Measurements from ENCODE around the gene INO80B.
"Not testable (repeated sequence)": the region's sequence is repeated elsewhere in the genome, so short reads cannot be mapped to it uniquely, and the experiment has no call there.

Gene INO80B

DNA sequence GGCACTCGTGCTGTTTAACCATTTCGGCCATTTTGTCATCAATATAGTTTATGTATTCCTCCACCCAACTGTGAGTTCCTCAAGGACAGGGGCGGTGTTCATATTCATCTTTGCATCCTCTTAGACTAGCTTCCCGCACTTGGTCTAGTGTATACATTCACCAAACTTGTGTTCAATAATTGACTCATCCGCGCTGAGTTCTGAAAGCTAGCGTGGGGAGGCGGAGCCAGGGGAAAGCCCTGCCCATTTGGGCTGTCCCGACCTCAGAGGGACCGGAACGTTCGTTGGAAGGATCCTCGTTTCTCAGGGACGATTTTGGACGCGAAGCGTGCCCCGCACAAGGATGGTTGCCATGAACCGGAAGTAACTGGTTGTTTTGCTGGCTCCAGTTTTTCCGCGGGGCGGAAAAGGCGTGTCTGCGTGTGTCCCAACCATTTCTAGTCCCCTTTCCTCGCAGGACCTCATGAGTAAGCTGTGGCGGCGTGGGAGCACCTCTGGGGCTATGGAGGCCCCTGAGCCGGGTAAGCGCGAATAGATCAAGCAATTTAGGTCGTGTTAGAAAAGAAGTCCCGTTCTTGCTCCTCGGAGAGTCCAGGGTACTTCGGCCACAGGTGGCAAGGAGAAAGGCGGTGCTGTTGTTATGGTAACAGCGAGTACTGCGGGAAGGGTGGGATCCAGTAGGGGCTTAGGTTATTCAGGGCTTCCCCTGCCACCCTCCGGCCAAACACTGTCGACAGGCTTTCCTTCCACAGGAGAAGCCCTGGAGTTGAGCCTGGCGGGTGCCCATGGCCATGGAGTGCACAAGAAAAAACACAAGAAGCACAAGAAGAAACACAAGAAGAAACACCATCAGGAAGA lies at the start of gene INO80B:
INO80B (plus strand) TSS at position 434 of the 858 bp plus-strand sequence; CDS start at position 464, 30 bp downstream.
- peak; percentile 99 for DNase-seq

DNA sequence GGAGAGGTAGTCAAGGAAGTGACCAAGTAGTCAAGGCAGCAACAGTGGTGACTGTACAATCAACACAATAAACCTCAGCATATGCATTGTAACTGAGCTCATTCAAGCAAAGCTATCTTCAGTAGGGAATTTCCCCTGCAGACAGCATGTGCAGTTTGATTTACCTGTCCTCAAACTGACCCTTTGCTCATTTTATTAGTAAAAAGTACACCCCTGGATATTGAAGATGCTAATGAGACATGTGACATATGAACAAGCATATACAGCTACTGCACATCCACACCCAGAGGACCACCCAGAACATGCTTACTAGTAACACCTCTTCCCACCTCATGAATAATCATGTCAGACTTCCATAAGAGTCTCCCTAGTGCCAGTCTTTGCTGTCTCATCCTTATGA lies 48.9 kb upstream of the INO80B start:
- DNase-seq, result no peak

DNA sequence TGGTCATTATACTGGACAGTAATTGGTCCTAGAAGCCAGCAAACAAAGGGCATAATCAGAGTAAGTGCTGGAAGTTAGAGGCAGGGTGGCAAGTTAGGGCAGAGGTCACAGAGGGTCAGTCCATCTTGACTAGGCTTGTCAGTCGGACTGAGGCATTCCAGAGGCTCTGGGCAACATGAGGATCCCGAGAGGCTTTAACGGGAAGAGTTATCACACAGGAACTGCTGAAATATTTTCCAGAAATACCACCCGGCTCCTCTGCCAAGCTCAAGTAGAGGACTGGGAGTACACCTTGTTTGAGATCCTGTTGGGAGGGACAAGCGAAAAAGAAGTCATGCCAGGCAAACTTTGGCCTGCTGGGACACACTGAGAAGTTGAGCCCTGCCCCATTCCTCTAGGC lies 47.2 kb upstream of the INO80B start:
- DNase-seq, result no peak

DNA sequence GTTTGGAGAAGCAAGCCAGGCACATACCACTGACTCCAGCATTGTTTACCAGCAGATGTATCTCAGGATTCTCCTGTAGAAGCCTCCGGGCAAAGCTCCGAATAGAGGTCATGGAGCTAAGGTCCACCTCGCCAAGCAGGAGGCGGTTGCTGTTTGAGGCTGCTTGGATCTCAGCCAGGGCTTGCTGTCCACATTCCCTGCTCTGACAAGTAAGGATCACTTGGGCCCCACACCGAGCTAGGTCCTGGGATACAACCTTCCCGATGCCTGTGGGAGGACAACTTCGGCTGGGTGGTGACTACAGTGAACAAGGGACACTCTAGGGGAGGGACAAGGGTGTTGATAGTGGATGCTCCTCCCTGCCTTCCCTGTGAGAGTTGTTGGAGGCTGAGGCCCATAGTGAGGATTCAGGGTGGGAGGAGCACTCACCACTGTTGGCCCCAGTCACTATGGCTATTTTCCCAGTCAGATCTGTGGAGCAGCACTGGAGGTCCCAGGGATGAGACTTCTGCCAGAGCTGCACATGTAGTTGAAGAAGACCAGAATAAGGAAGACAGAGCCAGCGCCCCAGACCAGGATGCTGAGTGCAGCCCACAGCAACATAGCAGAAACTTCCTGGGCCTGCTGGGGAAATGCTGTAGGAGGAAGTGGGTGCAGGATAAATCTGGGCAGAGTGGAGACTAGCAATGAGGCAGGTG lies 41.7 kb upstream of the INO80B start:
- DNase-seq, result no peak

DNA sequence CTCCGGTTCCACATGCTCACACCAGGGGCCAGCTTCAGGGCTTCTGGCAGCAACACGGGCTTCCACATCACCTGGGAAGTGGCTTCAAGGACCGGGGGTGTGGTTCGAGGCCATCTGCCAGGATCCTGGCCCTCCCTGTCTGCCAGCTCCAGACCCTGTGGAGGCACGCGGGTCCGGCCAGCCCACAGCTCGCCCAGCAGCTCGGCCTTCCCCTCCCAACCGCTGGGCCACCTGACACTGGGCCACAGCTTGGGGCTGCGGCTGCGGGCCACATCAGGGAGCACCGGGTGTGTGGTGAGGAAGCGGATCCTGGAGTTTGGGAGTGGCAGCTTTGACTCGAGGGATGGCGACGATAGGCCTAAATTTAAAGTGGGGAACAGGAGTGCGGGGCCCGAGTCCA lies 40.4 kb upstream of the INO80B start:
- DNase-seq, result no peak

DNA sequence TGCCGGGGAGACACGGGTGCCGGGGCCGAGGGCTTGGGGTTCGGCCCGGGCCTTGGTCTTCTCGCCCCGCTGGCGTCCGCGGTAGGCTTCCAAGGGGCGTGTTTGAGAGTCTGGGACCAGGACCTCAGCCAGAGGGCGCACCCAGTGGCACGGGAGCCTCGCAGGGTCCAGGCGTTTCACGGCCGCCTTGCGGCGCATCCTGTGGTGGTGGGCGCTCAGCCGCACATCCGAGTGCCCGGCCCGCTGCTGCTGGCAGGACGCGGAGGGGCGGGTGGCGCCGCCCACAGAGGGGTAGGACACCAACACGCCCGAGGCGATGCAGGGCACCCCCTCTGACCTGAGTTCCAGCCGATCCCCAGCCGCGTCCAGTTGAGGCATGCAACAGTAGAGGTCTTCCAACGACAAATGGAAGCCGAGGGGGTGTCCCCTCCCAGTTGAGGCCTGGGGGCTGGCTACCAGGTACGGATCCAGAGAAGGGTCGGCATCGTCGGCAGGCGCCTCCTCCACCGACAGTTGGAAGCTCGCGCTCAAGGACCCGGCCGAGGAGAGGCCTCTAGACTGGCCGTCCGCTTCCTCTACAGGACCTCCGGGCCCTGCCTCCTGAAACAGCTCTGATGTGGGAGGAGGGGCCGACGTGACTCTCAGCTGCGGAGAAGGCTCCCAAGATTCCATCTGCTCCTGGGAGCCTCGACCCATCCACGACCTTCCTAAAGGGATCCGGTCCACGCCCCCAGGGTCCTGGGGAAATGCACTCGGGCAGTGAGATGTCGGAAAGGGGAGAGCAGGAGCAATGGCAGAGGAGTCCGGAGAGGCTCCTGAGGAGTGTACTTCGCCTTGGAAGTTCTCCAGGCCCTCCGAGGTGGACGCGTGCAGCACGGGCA lies 39.8 kb upstream of the INO80B start:
- DNase-seq, result no peak

DNA sequence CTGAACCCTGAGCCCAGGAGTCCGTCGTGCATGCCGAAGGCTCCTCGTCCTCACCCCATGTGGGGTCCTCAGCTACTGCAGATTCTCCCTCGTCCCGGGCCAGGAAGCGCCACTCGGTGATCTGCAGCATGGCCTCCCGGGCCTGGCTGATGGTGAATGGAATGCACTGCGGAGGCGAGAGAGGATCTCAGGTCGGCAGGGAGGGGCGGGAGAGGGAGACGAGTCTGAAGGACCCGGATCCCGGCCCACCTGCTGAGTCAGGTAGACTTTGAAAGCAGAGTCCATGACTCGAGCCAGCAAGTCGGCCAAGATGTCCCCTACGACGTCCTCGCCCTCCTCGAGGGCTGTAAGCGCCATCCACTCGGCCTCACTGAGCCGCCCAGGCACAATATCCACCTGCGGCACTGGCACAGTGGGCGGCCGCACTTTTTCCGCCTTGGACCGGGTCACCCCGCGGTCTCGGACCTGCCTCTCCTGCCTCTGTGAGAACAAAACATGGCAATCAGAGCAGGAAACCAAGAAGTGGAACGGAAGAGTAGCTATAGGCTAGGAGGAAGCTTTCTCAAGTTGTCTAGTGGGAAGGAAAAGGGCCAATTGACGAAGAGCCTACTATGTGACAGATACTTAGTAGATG lies 39.0 kb upstream of the INO80B start:
- DNase-seq, result no peak

DNA sequence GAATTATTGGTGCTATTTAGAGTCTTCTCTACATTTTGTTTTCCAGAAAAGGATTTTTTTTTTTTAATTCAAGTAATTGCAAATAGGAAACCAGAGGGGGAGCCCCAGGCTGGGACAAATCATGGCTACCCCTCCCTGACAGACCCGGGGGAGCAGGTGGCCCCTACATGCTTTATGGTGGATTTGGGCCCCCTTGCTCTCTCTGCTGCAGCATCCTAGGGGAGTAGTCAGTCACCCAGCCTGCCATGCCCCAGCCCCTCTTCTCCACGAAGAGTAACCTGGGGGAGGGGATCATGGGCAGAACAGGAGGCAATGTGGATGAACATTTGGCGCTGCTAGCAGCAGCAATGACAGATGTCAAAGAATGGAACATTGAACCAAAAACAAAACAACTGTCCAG lies 38.1 kb upstream of the INO80B start:
- no peak for DNase-seq

DNA sequence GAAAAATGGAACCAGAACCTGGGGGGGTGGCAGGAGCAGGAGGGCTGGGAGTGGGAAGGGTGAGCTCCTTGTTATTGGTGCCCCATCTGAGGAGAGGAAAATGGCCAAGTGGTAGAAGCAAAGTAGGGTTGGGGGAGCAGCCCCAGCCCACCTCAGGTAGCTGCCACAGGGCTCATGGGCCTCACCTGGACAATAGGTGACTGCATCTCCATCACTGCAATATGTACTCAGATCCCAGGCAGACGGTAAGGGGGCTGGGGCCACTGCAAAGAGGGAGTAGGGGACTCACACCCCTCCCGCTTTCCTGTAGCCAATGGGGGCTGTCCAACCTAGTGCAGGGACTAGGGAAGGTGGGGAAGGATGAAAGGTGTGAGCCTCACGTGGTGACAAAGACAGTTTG lies 37.7 kb upstream of the INO80B start:
- no peak for DNase-seq

DNA sequence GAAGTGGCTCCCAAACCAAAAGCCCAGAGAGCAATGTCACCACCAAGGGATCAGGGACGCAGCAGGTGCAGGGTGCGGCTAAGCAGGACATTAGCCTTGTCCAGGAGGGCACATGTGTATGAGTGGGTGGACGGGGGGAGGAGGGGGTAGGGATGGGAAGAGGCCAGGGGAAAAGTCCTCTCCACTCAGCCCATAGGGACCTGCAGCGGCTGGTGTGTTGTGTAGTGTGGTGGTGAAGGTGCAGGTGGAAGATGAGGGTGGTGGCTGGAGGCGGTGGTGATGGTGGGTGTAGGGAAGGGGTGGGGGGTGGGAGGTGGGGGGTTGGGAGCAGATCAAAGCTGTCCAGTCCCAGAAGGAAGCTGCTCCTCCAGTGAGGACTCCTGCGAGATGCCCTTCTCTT lies 37.1 kb upstream of the INO80B start:
- no peak for DNase-seq

DNA sequence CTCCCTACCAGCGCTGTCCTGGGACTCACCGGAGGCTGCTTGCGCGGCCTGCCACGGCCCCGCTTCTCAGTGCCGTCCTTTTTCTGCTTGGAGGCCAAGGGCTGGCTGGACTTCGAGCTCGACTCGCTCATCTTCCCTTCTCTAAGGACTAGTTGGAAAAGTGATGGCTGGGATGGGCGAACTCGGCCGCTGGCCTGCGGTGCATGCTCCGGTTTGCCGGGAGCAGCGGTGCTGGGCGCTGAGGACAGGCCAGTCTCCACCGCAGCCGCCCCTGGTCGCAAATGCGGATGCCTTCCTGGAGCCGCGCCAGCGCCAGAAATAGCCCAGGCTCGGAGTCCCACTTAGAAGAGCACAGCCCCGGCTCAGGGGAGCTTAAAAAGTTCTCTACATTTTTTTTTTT lies 36.6 kb upstream of the INO80B start:
- DNase-seq, result no peak

DNA sequence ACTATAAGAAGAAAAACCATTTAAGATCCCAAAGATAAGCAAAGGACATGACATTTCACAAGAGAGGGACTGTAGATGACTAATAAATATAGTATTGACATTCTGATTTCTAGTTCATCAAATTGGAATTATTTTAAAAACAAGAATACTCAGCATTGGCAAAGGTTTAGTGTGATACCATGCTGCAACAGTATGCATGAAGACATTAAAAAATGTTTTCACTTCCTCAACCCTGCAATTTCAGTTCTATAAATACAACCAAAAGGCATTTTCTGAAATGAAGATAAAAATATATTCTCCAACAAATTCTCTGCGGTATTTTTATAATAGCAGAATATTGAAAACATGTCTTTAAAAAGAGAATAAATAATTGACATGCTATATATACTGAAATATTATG lies 35.5 kb upstream of the INO80B start:
- no peak for DNase-seq

DNA sequence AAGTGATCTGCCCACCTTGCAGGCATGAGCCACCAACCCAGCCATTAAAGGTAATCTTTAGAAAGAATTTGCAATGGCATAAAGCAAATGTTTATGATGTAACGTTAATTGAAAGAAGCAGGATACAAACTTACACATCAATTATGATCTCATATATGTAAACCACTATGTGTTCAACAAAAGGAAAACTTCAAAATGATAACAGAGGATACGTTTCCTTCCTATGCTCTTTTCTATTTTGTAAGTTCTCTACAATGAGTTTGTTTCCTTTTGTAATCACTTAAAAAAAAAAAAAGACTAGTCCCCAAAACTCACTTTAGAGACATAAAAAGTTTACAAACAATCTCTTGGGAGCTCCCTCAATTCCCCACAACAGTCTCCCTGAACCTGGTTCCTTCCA lies 34.9 kb upstream of the INO80B start:
- DNase-seq, result no peak

DNA sequence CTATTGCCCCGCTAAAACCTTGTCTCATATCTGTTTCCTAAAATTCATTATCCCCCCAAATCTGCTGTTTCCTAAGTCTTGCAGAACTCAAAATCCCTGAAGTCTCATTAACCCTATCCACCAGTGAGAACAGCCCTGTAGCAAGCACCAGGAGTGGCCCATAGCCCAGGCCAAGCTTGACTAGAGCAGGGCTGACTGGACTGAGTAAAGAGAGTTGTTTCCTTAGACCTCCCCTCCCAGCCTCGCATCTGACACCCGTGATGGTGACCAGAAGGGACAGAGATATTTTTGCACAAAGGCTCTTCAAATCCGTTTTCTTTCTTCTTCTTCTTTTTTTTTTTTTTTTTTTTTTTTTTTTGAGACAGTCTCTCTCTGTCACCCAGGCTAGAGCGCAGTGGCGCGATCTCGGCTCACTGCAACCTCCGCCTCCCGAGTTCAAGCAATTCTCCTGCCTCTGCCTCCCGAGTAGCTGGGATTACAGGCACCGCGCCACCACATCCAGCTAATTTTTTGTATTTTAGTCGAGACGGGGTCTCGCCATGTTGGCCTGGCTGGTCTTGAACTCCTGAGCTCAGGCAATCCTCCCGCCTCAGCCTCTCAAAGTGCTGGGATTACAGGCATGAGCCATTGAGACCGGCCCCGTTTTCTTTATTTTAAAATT lies 34.3 kb upstream of the INO80B start:
- DNase-seq, result not testable (repeated sequence)

DNA sequence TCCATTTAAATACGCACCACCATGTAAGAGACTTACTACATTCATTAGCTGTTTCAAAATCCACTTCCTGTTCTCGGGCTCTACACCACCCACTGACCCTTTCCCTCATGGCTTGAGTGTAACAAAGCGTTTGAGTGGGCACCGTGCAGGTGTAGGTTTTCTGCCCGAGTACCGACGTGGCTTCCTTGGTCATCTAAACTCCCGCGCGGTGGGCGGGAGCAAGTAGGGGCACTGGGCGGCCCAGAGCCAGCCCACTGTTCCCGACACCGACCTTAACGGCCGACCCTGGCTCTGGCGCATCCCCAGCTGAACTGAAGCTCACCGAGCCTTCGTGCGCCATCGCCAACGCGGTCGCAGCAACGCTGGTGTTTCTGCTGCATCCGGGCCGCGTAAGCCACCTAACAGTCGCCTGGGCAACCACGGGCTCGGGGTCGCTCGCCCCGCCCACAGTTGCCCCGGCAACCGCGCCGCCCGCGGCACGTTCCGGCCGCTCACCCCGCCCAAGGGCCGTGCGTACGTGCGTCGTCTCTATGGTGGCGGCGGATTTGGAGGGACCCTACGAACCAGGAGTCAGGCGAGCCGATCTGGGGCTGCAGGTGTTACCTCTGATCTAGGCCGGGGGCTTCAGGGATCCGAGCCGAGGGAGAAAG lies 33.5 kb upstream of the INO80B start, which contains the start of the genes C2orf81 and WDR54:
C2orf81 (minus strand) TSS at position 399 of the 650 bp plus-strand sequence; CDS start at position 340, 59 bp downstream.
WDR54 (plus strand) TSS at position 510 of the 650 bp plus-strand sequence. CDS start 424 bp downstream, outside the sequence.
- DNase-seq, result peak; percentile 95

DNA sequence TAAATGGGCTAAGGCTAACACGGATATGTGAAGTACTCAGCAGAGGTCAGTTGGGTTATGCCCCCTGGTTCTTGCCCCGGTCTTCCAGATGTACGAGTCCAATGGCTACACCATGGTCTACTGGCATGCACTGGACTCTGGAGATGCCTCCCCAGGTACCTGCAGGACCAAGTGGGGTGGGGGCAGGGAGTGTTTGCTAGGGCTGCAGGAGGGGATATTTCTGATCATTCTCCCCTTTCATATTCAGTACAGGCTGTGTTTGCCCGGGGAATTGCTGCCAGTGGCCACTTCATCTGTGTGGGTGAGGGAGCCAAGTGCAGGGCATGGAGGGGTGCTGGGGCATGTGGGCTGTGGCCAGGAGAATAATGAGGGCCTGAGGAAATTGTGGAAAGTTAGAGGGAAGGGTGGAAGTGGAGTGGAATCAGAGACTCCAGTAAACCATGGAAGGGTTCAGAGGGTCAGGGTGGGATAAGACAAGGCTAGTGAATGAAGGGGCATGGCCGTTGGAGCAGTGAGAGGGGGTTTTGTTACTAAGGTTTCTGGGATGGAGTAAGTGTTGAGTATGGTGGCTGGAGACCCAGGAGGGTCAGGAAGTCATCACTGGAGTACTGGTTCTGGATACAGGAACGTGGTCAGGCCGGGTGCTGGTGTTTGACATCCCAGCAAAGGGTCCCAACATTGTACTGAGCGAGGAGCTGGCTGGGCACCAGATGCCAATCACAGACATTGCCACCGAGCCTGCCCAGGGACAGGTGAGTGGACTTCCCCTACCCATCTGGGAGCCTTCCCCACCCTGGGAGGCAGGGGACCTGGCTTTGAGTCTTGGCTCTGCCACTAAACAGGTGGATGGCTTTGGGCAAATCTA lies 31.4 kb upstream of the INO80B start:
- DNase-seq, result no peak

DNA sequence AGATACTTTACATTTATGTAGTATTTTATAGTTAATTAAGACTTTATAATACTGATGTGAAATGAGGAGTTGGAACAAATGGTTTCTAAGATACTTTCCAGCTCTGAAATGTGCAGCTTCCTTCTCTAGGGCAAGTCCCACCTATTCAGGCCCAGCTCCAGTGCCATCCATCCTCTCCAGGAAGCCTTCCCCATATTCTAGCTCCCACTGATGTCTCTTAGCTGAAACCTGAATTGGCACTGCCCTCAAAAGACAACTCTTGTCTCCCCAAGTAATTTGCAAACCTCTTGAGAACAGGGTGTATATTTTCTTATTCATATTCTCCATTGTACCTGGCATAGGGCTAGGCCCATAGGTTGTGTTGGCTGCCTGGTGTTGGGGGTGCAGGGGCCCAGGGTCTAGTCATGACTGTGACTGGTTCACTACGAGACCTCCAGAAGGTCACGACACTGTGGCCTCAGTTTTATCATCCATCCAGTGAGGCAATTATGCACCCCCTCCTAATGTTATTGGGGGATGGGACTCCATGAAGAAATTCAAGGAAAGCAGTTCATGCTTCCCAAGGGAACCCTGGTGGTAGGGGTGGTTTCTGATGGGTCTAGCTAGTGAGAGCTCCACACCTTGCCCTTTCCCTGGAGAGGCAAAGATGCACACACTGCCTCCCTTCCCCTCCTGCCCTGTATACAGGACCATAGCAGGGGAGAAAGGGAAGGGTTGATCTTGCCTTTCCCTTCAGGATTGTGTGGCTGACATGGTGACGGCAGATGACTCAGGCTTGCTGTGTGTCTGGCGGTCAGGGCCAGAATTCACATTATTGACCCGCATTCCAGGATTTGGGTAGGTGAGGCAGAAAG lies 30.5 kb upstream of the INO80B start:
- no peak for DNase-seq

DNA sequence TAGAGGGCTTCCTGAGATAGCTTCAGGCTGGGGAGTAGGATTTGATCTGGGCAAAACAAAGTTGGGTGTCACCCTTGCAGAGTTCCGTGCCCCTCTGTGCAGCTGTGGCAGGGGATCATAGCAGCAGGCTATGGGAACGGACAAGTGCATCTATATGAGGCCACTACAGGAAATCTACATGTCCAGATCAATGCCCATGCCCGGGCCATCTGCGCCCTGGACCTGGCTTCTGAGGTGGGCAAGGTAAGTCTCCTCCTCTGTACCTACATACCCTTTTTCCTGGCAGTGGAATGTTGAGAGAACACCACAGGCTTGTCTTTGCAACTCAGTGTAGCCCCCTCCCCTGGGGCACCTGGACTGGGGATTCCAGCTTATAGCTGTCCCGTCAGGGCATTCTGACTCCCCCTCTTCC lies 29.9 kb upstream of the INO80B start:
- DNase-seq, result no peak

DNA sequence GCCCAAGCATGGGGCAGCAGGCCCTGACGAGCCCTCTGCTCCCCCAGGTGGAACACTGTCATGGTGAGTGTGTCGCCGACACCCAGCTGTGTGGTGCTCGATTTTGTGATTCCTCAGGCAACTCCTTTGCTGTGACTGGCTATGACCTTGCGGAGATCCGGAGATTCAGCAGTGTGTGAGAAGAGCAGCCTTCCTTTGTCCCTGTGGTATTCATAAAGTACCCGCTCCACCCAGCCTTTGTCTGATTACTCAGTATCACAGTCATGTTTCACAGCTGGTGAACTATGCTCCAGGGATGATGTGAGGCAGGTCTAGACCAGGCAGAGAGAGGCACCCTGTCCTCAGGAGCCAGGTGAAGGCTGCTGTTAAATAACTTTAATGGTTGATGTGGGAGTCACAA lies 29.4 kb upstream of the INO80B start:
- DNase-seq, result no peak
